Stimulated activated CD4-positive, alpha-beta T cell treated with anti-CD3 and anti-CD28 coated beads, Interleukin-15, amount 100 ng/mL, for 1 hour (primary cell): ENCODE measurements around the gene WDR70.
"Not testable (repeated sequence)": the region's sequence is repeated elsewhere in the genome, so short reads cannot be mapped to it uniquely, and the experiment has no call there.

Experiments used
- DNase-seq, 2 donors: peaks; one replicate each; pipeline ENCODE4 v3.0.0-alpha.2; 2020; ENCODE audit warnings: low read depth in 1 of 2, low spot score in 1 of 2

WDR70 gene

DNA sequence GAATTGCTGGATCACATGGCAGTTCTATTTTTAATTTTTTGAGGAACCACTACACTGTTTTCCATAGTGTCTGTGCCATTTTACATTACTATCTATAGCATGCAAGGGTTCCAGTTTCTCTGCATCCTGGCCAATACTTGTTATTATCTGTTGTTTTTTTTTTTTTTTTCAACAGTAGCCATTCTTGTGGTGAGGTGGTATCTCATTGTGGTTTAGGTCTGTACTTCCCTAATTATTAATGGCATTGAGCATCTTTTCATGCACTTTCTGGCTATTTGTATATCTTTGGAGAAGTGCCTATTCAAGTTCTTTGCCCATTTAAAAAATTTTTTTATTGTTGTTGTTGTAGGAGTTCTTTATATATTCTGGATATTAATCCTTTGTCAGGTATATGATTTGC is 363.0 kb downstream of the WDR70 start:
- DNase-seq = no peak

DNA sequence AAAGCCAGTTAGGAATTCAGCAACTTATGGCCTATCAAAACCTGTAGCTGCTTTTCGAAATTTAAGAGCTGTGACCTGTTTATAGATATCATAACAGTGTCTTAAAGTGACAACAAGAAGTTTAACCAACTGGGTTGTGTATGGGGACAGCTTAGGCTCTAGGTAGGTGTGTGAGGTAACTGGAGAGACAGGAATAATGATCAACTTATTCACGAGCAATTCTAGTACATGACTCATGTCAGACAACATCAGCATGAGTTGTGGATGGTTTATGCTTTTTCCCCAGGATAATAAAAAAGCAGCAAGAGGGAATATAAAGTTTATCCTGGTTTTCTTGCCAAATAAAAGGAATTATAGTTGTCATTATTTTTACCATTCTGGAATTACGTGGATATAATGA is 372.1 kb downstream of the WDR70 start:
- no peak for DNase-seq

DNA sequence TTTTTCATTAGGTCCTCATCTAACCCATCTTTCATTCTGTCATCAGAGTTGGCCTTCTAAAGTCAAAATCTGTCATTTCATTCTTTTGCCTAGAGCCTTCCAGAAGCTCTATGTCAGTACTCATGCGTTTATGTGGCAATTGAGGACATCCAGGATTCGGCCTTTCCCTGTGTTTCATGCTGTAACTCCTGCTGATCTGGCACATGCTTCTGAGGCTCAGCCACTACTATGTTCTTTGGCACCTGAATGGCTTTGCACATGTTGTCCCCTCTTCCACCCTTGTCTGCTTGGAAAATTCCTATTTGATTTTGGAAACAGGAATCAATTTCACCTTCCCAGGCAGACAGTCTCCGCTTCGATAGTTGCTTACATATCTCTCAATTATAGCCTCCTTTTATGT is 375.9 kb downstream of the WDR70 start:
- no peak for DNase-seq

DNA sequence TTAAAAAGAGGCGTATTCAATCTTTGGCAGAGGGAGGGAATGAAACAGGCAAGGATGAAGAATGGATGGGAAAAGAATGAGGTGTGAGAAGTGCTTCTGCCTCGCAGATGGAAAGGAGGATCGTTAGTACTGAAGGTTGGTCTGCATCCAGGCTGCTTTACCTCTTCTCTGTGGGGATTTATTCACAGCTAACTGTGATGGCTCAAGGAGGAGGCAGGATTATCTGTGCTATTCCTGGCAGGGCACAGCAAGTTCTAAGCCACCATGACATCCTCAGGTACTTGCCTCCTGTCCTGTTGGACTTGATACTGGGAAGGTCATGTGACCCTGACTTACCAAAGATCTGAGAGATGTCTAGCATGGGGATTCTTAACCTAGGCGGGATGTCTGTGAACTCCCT is 376.5 kb downstream of the WDR70 start:
- no peak for DNase-seq

DNA sequence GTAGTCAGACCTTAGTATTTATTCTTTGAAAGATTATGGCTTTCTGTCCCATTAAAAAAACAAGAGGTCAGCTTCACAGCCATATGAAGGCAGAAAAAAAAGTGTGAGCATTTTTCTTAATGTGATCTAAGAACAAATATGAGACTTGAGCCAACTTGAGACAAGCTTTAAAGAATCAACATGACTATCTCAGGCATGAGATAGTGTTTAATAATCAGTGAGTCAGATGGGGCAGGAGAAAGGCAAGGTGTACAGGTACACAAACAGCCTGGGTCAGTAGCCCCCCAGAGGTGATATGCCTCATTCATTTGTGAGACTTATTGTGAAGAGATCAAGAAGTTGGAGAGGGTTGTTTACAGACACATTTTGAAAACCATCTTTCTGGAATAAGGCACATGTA is 377.1 kb downstream of the WDR70 start:
- no peak for DNase-seq

DNA sequence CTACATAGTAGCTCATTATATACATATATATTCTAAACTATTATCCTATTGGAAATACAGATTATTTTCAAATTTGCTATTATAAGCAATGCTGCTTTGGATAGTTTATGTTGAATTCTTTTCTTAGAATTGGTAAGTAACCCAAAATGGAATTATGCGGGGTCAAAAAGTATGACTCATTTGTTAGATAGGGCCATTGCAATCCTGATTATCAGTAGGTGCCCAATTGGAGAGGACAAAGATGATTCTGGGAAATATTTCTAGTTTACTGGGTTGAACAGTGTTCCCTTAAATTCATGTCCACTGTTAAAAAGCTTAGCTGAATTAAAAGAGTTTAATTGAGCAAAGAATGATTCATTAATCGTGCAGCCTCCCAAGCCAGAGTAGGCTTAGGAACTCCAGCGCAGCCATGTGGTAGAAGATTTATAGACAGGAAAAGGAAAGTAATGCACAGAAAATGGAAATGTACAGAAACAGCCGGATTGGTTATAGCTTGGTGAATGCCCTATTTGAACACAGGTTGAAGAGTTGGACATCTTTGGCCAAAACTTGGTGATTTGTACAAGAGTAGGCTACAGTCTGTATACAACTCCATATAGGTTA is 379.0 kb downstream of the WDR70 start:
- no peak for DNase-seq

DNA sequence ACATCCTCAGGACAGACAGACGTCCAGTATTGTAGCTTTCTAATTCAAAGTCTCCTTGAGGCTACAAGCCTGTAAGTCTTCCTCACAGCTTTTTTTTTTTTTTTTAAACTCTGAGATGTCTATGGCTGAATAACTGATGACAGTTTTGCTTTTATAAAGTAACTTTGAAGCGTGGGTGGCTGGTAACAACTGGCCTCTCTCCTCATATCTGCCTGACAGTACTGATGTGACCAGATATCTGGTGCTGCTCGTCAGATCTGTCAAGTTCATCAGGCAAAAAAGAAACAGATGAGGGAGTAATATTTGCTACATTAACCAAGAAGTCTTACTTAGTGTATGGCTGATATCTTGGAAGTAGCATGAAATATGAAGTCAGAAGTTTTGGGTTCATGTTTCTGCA is 388.1 kb downstream of the WDR70 start:
- DNase-seq = no peak

DNA sequence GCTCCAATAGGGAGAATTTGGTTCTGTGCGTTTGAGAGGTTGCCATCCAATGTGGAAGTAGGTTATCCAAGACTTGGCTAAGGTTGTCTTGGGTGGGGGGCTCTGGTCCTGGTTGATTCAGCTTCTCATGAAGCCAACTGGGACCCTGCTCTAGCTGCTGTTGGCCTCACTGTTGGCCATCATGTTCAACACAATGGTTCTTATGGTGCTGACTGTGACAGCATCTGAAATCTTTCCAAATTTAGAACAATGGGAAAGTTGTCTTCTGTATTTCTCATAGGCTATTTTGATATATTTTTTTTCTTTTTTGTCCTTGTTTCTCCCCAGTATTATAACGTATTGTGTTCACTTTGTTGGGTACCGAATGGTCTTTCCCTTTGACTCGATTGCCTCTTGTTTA is 388.8 kb downstream of the WDR70 start:
- DNase-seq = no peak

DNA sequence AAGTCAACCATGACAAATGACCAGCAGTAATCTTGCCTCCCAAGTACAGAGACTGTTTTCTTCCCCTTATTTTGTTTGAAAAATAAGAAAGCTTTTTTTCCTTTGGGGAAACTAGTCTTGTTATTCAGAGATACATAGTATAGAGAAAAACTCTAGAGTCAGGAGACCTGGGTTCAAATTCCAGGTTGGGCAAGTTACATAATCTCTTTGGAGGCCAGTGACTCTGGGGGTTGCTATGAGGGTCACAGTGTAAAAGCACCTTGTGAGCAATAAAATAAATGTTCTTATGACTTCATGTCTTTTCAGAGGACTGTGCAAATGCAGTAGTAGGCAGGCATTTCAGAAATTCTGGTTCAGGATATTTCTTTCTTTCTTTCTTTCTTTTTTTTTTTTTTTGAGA is 389.3 kb downstream of the WDR70 start:
- DNase-seq = no peak

DNA sequence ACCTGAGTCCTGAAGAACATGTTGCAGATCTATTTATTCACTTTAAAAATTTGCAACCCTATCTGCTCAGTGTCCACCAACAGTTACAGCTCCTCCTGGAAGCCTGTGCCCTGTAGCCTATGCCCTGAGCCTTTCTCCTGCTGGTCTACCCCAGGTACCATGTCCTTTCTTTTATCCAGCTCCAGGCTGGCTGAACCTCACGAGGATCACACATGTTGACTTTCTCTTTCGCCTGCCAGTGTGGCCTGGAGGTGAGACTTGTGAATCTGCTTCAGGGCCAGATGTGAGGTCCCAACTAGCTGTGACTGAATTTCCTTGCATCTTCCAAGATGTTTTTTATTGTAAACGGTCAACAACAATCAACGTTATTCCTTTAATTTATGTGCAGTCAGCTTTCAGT is 390.0 kb downstream of the WDR70 start:
- DNase-seq = no peak

DNA sequence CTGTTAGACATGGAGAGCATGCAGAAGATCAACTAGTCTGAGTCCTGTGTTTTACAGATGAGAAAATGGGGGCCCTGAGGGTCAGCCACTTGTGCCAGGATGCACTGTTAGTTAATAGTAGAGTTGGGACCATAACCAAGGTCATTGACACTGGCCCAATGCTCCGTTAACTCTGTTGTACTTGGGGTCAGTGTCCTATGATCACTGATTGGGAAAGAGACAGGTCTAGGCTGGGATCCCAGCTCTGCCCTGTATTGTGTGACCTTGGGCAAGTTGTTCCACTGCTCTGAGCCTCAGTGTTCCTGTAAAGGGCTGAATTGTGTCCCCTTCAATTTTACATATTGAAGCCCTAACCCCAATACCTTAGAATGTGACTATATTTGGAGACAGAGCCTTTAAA is 390.7 kb downstream of the WDR70 start:
- DNase-seq = no peak

DNA sequence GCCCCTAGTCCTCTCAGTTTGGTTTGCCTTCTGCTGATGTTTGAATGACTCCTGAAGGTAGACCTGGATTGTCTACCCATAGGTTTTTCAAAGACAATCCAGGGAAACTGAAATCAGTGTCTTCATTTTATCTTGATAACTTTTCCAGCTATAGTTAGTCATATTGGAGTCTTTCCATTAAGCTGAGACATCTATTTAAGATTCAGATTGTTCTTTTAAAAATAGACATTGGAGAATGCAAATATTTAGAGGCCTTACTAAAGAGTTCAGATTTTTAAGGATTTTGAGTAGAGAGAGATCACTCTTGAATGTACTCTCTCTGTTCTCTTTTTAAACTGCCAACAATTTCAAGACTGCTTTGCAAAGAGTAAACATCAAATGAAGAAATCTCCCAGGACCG is 391.7 kb downstream of the WDR70 start:
- DNase-seq = no peak

DNA sequence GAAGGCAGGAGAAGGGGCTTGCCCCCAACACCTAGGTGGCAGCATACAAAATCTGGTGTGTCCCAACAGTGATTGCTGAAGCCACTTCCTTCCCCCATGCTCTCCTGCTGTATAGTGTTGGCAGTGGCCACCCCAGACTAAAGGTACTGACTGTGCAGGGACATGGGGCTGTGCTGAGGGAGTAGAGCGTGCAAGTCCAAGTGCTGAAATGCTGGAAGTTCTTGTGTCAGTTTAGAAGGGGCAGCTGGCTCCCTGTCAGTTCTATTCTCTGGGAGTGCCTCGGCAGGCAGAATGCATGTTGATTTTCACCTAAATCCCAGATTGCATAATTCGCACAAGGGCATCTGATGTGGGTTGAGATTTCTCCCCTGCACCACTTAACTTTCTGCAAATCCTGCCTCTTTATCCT is 392.1 kb downstream of the WDR70 start:
- DNase-seq = no peak

DNA sequence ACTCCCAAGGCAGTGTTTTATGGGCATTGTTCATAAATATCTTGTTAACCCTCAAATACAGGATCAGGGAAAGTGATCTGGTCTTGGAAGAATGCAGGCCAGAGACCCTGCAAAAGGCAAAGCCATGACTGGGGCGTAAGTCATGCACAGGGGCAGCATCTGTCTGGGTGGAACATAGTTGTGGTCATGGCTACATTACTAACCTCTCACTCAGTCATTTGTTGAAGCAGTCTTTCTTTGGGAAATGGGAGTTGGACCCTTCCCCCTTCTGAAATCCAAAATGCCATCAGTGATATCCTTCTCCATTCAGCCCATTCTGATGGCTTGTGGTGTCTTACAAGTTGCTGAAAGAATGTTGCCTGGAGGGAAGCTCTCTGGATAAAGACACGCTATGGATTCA is 392.6 kb downstream of the WDR70 start:
- no peak for DNase-seq

DNA sequence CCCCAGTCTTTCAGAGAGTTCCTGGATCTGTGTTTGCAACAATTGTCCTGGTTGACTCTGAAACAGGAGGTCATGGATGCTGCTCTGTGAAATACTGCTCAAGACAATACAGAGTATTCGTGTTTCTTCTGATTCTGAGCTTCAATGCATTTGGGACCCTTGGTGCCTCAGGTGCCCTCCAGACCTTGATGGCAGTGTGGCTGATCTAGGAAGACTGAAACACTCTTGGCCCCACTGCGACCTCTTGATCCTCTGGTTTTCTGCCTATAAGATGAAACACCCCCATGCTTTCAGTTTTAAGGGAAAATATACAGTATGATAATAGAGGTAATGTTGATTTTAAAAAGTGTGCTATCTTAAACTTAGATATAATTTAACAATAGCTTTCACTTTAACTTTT is 393.1 kb downstream of the WDR70 start:
- no peak for DNase-seq

DNA sequence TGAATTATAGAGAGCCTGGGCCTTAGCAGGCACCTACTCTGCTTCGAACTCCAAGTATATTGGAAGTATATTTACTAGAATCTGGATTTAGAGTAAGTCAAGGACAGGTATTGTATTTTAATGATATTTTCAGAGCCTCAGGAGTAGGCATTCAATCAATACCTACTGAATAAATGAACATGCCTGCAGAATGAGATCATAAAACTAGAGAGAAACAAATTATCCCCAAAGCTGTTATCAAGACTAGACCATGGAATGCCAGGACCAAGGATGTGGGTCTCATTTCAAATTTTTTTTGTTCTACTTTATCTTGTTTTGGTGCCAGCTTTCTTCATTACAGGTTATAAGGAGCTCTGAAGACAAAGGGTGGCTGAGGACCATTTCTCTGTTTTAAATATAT is 394.7 kb downstream of the WDR70 start:
- no peak for DNase-seq

DNA sequence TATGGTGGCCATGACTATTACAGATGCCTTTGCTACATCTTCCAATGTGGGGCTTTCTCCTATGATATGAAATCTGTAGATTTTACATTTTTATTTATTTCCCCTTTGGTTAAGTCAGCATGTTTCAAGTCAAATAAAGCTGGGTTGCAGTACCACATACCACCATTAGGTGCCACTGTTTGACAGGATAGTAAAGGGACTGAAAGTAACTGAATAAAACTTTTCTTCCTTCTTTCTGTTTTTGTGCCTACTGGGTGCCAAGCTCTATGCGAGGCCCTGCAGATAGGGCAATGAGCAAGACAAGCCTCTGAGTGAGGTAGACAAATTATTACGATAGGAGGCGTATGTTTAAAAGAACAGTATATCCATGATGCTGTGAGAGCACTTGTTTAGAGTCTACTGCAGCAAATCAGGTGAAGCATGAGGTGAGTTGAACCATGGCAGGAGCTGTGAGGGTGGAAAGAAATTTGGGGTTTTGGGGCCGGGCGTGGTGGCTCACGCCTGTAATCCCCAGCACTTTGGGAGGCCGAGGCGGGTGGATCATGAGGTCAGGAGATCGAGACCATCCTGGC is 395.9 kb downstream of the WDR70 start:
- DNase-seq = no peak

DNA sequence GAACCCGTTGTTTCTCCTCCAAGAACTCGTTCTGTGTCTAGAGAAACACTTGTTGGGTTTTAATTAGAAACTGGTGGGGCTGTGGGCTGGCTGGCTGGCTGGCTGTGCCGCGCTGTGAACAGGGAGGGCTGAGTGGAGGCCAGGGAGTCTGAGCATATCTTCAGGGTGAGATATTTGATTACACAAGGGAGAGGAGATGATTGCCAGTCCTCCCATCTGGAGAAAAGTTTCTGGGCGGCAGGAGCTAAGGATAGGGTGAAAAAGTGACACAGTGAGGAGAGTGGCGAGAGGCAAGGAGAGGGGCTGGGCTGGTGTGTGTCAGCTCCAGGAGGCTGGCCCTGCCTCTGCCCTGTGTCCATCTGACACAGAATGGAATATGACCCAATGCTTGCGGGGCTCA is 397.7 kb downstream of the WDR70 start:
- DNase-seq = no peak

DNA sequence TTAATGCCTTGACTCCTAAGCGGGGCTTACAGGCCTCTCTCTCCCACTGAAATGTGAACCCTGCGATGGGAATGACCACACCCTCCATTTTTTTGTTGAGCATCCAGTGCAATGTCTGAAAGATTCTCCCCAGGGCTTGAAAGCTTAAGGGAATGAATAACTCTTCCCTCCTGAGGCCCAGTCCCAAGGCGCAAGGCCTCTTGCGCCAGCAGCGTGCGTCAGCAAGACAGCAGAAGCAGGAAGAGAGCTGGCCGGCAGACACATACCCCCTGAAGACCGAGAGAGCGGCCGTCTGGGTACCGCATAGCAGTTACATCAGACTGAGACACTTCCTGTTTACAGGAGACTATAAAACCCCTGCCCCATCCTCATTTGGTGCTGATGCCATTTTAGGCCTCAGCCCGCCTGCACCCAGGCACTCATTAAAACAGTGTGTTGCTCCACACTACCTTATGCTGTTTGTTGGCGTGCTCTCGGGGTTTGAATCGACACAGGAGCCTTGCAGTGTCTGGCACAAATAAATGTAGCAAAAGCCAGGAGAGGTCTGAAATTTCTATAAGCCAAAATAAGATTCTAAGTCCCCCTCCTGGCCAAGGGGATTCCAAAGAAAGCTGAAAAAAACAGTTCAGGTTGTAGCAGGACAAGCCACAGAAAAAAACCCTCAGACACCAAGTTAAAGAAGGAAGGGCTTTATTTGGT is 398.5 kb downstream of the WDR70 start:
- DNase-seq = no peak

DNA sequence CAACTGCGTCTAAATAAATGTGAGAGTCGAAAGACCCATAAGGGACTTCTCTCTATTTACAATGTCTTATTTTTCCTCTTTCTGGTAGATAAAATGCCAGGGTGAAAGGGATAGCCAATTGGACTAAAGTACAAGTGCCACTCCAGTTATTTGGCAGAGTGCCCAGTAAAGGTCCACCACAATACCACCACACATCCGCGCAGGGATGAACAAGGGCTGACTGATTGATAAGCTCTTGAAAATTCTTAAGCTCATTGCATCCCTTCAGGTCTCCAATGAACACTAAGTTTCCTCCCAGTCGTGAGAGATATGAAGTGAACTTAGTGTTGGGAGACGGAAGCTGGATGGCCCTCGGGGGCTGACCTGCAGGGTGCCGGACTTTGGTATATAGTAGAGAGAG is 402.3 kb downstream of the WDR70 start:
- DNase-seq = not testable (repeated sequence)

DNA sequence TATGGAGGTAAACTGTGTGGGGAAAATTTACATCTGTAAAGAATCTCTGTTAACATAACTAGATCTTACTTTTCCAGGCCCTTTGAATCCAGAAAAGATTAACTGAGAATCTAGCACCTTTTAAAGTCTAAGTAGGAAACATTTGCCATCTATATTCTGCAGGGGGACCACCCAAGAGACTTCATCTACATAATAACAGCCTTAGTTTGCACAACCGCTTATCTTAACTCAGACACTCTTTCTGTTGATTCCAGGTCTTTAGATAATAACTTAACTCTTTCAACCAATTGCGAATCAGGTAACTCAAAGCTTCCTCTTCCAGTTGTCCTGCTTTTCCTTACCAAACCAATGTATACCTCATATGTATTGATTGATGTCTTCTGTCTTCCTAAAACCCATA is 407.3 kb downstream of the WDR70 start:
- no peak for DNase-seq

DNA sequence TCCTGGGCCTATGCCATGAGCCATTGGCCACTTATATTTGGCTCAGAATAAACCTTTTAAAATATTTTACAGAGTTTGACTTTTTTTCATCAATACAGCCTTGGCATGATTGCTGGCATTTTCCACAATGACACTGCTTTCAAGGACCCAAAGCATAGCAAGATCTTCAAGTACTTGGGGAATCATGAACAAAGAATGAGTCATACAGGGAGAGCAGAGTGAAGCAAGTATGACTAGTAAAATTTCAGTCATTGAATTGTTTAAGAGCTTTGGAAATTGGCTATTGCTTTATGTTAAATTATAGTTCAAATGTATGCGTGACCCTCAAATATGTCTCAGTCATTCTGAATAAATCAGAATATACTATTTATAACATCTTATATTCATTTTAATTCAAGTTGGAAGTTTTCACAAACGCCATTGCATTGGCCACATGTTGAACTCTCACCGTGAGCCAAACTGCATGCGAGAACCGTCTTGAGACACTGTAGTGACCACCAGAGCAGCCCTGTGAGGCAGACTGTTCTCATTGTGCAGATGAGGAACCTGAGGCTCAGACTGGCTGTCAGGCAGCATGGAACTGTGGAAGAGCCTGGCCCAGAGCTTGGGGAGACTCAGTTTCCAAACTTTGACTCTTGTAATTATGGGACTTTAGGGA is 407.9 kb downstream of the WDR70 start:
- no peak for DNase-seq
